Endothelial cell of umbilical vein (primary cell): ENCODE measurements around the gene KAZN. TPM values are rescaled to one million over a fixed set of nuclear protein-coding genes. Genes with fewer than 3 reads are reported as not detected.

Source experiments
- BruUV-seq: library from RNA; stranded (reverse); fragments of 400-500 nt; replicated peaks from 2 replicates; lab custom pipeline; 2021; lab: Mats Ljungman, UMichigan
- CTCF ChIA-PET: fragments of 300-600, 350-600 bp; sonication (Branson Sonifier 250); formaldehyde crosslinking; loops from one replicate; lab custom pipeline; 2021; ENCODE audit warnings: antibody characterized with exemption, inconsistent platforms; lab: Charles Lee
- POLR2A ChIA-PET: fragments of 300-600, 350-600 bp; sonication (Branson Sonifier 250); formaldehyde crosslinking; loops from one replicate; lab custom pipeline; 2021; ENCODE audit warnings: antibody characterized with exemption, inconsistent platforms; lab: Charles Lee
- DNase-seq: peaks from one replicate; pipeline ENCODE4 v3.0.0-alpha.2; 2011; ENCODE audit warnings: low read depth, low spot score
- FAIRE-seq: peaks from 2 replicates; lab custom pipeline; 2011; peaks lifted over from hg19 to GRCh38; lab: Jason Lieb, UNC
- H2AFZ ChIP-seq: 2 replicates; pipeline ENCODE4 v1.6.0; 2012; ENCODE audit warnings: low read depth, low read length, control low read depth, inconsistent platforms
- H3K27ac ChIP-seq: 2 replicates; pipeline ENCODE4 v1.5.1; 2011; ENCODE audit warnings: low read depth, mild to moderate bottlenecking, control low read depth, low read length, moderate library complexity; ENCODE audit not compliant: insufficient read depth
- H3K27me3 ChIP-seq, 2 experiments: 2 replicates each; pipeline versions ENCODE4 v1.6.0 to v1.6.1; 2011; ENCODE audit warnings: low read length in 2 of 2, mixed read lengths in 1 of 2; ENCODE audit not compliant: control insufficient read depth in 2 of 2, insufficient read depth in 2 of 2
- H3K36me3 ChIP-seq, 2 experiments: 2 replicates in 1 of 2; 3 replicates in 1 of 2; pipeline ENCODE4 v1.5.1; 2011; ENCODE audit warnings: low read length in 2 of 2, mild to moderate bottlenecking in 1 of 2, moderate library complexity in 1 of 2; ENCODE audit not compliant: control insufficient read depth in 2 of 2, insufficient read depth in 2 of 2; ENCODE audit errors: extremely low read depth in 1 of 2
- H3K4me1 ChIP-seq: 3 replicates; pipeline ENCODE4 v1.5.1; 2011; ENCODE audit warnings: mild to moderate bottlenecking, low read length; ENCODE audit not compliant: control insufficient read depth, insufficient read depth; ENCODE audit errors: extremely low read depth
- H3K4me2 ChIP-seq: 2 replicates; pipeline ENCODE4 v1.6.1; 2011; ENCODE audit warnings: low read length, control low read depth, mixed read lengths; ENCODE audit not compliant: insufficient read depth
- H3K4me3 ChIP-seq, 3 experiments: fragments of 200-600 bp in 1 of 3; sonication (generic), shearing (Covaris generic) in 1 of 3; replicated peaks in 1 of 3; 2 replicates each; pipeline ENCODE4 v1.5.1; 2011 to 2016; ENCODE audit warnings: control low read depth in 3 of 3, low read length in 3 of 3, mild to moderate bottlenecking in 2 of 3, inconsistent platforms in 1 of 3, low read depth in 1 of 3, moderate library complexity in 1 of 3; ENCODE audit not compliant: insufficient read depth in 1 of 3
- H3K79me2 ChIP-seq: 2 replicates; pipeline ENCODE4 v1.6.0; 2012; ENCODE audit warnings: low read length, inconsistent platforms; ENCODE audit not compliant: control insufficient read depth, insufficient read depth
- H3K9ac ChIP-seq: replicated peaks from 2 replicates; pipeline ENCODE3; 2011; ENCODE audit warnings: low read length, control low read depth; ENCODE audit not compliant: insufficient read depth; ENCODE audit errors: extremely low read depth
- H3K9me1 ChIP-seq: replicated peaks from 3 replicates; pipeline ENCODE4 v1.6.0; 2011; ENCODE audit warnings: mild to moderate bottlenecking, low read length; ENCODE audit not compliant: control insufficient read depth, insufficient read depth; ENCODE audit errors: extremely low read depth
- H3K9me3 ChIP-seq: replicated peaks from 2 replicates; pipeline ENCODE4 v1.5.1; 2012; ENCODE audit warnings: low read length, inconsistent platforms; ENCODE audit not compliant: control insufficient read depth, insufficient read depth
- H4K20me1 ChIP-seq: replicated peaks from 2 replicates; pipeline ENCODE3; 2011; ENCODE audit warnings: mild to moderate bottlenecking, low read length; ENCODE audit not compliant: control insufficient read depth, insufficient read depth; ENCODE audit errors: extremely low read depth
- EZH2 ChIP-seq: IDR thresholded peaks from 2 replicates; pipeline ENCODE4 v1.6.1; 2012; ENCODE audit warnings: borderline replicate concordance, low read depth, mild to moderate bottlenecking, moderate library complexity, low read length, inconsistent platforms; ENCODE audit not compliant: severe bottlenecking
- FOS ChIP-seq: IDR thresholded peaks from 2 replicates; pipeline ENCODE4 v1.6.1; 2011; ENCODE audit warnings: mild to moderate bottlenecking, low read length, moderate library complexity, borderline replicate concordance; ENCODE audit not compliant: insufficient read depth
- GATA2 ChIP-seq: IDR thresholded peaks from 2 replicates; pipeline ENCODE4 v1.7.0; 2011; ENCODE audit warnings: low read depth, mild to moderate bottlenecking, moderate library complexity, mixed read lengths, low read length; ENCODE audit not compliant: insufficient read length, insufficient read depth
- JUN ChIP-seq: IDR thresholded peaks from 2 replicates; pipeline ENCODE4 v1.6.1; 2011; ENCODE audit warnings: borderline replicate concordance, low read depth; ENCODE audit not compliant: insufficient read length, insufficient read depth
- MYC ChIP-seq: IDR thresholded peaks from one replicate; pipeline ENCODE4 v1.6.1; 2011; ENCODE audit warnings: mild to moderate bottlenecking, low read depth, low read length
- POLR2A ChIP-seq: IDR thresholded peaks from 2 replicates; pipeline ENCODE4 v1.6.1; 2012; ENCODE audit warnings: low read depth, mild to moderate bottlenecking, control low read depth, low read length
- POLR2AphosphoS5 ChIP-seq: IDR thresholded peaks from 2 replicates; pipeline ENCODE4 v1.6.1; 2012; ENCODE audit warnings: low read depth, mild to moderate bottlenecking, control low read depth, low read length, moderate library complexity; ENCODE audit not compliant: insufficient read depth
- dilution Hi-C: fragments of 300-500 bp; cut with MboI; formaldehyde crosslinking; loops from one replicate; pipeline ENCODE4 v1.15.0; 2019; ENCODE audit warnings: low sequenced_read_pairs; ENCODE audit not compliant: extremely low pct_ligation_motif_present
- intact Hi-C: fragments of 100-400 bp; cut with micrococcal nuclease; formaldehyde crosslinking; loops from one replicate; pipeline ENCODE4 v1.10.0; 2022
- polyA plus RNA-seq, 4 experiments: library from polyadenylated mRNA; depleted of rRNA in 3 of 4; stranded (reverse) in 3 of 4; unstranded in 1 of 4; fragments of >200 nt; gene quantifications; 2 replicates each; pipeline versions ENCODE4 v1.2.1 to v1.2.3, GENCODE V29; 2011 to 2012; ENCODE audit warnings: missing spikeins in 1 of 4
- total RNA-seq: library from RNA; stranded (reverse); gene quantifications from 2 replicates; pipeline ENCODE4 v1.2.3, GENCODE V29; 2021
- TF ChIP-seq, protein P1 (sequence below): IDR thresholded peaks from 2 replicates; pipeline ENCODE4 v1.6.1; 2011; ENCODE audit not compliant: insufficient read depth, insufficient read length
- TF ChIP-seq, protein P2 (sequence below), 2 donors: IDR thresholded peaks; 1 replicate in 1 of 2; 2 replicates in 1 of 2; pipeline ENCODE4 v1.5.1; 2011; ENCODE audit warnings: low read length in 2 of 2, mild to moderate bottlenecking in 2 of 2, moderate library complexity in 2 of 2, control low read depth in 1 of 2, inconsistent platforms in 1 of 2, low read depth in 1 of 2; ENCODE audit not compliant: insufficient read depth in 1 of 2; ENCODE audit errors: extremely low read depth in 1 of 2

Gene KAZN
- total and polyA plus RNA-seq, 2 donors (not counting 3 experiments of a cell fraction or from before 2014, with no cell fraction given), result 1.6 to 5.8 TPM

- POLR2A ChIA-PET, result no interaction called here
These were observed 391.6 kb downstream of the KAZN start for GRCh38 chr1:14989931-14990728.

More at GRCh38 chr1:14989931-14990728, 391.6 kb downstream of the KAZN start:
- Histone ChIP-seq H3K27ac (no peak overlapping the region), H3K79me2 (no peaks in the 10 kb centered on the region), H3K4me3 (no peak overlapping the region), H3K9ac (no peak overlapping the region), H4K20me1 (no peaks in the 10 kb centered on the region), H3K27me3 (no peaks in the 10 kb centered on the region), H2AFZ (no peak overlapping the region), H3K9me3 (no peaks in the 10 kb centered on the region), H3K4me2 (no peak overlapping the region), H3K36me3 (no peaks in the 10 kb centered on the region), H3K4me1 (no peaks in the 10 kb centered on the region), H3K9me1 (no peaks in the 10 kb centered on the region)
- intact Hi-C loops, result no loop called here
- no peak for FAIRE-seq
- no peak for TF ChIP-seq EZH2
- no peak for TF ChIP-seq FOS
- TF ChIP-seq JUN, result no peak
- no peak for TF ChIP-seq GATA2
- TF ChIP-seq, protein P1, sequence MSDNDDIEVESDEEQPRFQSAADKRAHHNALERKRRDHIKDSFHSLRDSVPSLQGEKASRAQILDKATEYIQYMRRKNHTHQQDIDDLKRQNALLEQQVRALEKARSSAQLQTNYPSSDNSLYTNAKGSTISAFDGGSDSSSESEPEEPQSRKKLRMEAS, result no peak
- TF ChIP-seq, protein P2, sequence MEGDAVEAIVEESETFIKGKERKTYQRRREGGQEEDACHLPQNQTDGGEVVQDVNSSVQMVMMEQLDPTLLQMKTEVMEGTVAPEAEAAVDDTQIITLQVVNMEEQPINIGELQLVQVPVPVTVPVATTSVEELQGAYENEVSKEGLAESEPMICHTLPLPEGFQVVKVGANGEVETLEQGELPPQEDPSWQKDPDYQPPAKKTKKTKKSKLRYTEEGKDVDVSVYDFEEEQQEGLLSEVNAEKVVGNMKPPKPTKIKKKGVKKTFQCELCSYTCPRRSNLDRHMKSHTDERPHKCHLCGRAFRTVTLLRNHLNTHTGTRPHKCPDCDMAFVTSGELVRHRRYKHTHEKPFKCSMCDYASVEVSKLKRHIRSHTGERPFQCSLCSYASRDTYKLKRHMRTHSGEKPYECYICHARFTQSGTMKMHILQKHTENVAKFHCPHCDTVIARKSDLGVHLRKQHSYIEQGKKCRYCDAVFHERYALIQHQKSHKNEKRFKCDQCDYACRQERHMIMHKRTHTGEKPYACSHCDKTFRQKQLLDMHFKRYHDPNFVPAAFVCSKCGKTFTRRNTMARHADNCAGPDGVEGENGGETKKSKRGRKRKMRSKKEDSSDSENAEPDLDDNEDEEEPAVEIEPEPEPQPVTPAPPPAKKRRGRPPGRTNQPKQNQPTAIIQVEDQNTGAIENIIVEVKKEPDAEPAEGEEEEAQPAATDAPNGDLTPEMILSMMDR (IDR thresholded peaks at IDR 0.05; ENCODE audit: extremely low read depth in 1 of 2, insufficient read depth in 1 of 2, low read depth in 1 of 2, low read length in 2 of 2), result no peak
- no peak for TF ChIP-seq POLR2AphosphoS5
- TF ChIP-seq MYC, result no peak
- TF ChIP-seq POLR2A, result no peak
- BruUV-seq, result no TSS peak
- DNase-seq, result no peak
- CTCF ChIA-PET, result no interaction called here
- dilution Hi-C loops, result no loop called here
